ENCODE results near the gene SLC27A4. TPM values are rescaled to one million over a fixed set of nuclear protein-coding genes. Genes with fewer than 3 reads are reported as not detected.

Gene SLC27A4
- total and polyA plus RNA-seq, 2 donors (not counting 1 experiment from before 2014, with no cell fraction given), result 10.0 to 12.9 TPM

DNA sequence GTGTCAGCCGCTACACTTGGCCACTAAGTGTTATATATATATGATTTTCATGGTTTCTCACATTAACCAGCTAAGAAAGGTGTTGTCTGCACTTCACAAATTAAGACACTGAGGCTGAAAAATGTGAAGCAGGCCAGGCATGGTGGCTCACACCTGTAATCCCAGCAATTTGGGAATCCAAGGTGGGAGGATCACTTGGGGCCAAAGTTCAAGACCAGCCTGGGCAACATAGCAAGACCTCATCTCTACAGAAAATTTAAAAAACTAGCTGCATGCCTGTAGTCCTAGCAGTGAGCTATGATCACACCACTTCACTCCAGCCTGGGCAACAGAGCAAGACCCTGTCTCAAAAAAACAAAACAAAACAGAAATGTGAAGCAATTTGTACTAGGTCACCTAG is 15.9 kb upstream of the SLC27A4 start:
- no peak for ATAC-seq (ENCODE audit: low read depth)
- no peaks in the 10 kb centered on the region for H3K27me3 ChIP-seq (replicated peaks in 1 of 4; ENCODE audit: control extremely low read depth in 1 of 4, control insufficient read depth in 3 of 4, insufficient read depth in 4 of 4, low read length in 3 of 4)
- no peak overlapping the region for H3K4me3 ChIP-seq (ENCODE audit: control extremely low read depth in 1 of 5, extremely low read depth in 1 of 5, insufficient read depth in 1 of 5, low read depth in 2 of 5, low read length in 4 of 5)
- POLR2A ChIA-PET, result interaction anchor here (0.5 to 0.6 kb wide), 3 partner anchors 14 to 450 kb away, joined by 3 to 6 read pairs (median 4); no protein-coding TSS in a partner anchor
- WGBS (ENCODE audit: insufficient coverage), result no CpG with 5 or more reads among the region's 1 CpG
- DNase-seq, result no peak
- H2AFZ ChIP-seq (ENCODE audit: insufficient read depth, low read depth, low read length, poor library complexity, severe bottlenecking), result no peak overlapping the region
- no peak overlapping the region for H3K4me2 ChIP-seq (replicated peaks; ENCODE audit: low read depth, low read length, poor library complexity, severe bottlenecking)
- Mint-ChIP-seq H3K27me3 (no peaks in the 10 kb centered on the region), H3K27ac (peak overlapping the region; percentile 41), H3K9me3 (ENCODE audit: insufficient read depth) (no peaks in the 10 kb centered on the region), H3K4me3 (peak overlapping the region; percentile 97), H3K4me1 (peaks cover 31% of the 10 kb centered on the region)
- peaks cover 5% of the 10 kb centered on the region for H4K20me1 ChIP-seq (ENCODE audit: control insufficient read depth, insufficient read depth, low read length, poor library complexity, severe bottlenecking)
- intact Hi-C loops (cut with micrococcal nuclease), result loop anchor here (5.0 kb wide), 2 partner anchors 132 to 228 kb away; partner anchors contain the start of genes CIZ1 and SPTAN1
- no peak overlapping the region for H3K27ac ChIP-seq (ENCODE audit: low read length in 2 of 2)
- peaks cover 53% of the 10 kb centered on the region for H3K79me2 ChIP-seq (ENCODE audit: control insufficient read depth, insufficient read depth, low read length)
- peaks cover 17 to 22% of the 10 kb centered on the region in 2 donors for H3K4me1 ChIP-seq (ENCODE audit: control insufficient read depth in 2 of 2, insufficient read depth in 2 of 2, low read length in 2 of 2)
- no peak overlapping the region for H3K9ac ChIP-seq (ENCODE audit: low read length)
- no peaks in the 10 kb centered on the region for H3K9me3 ChIP-seq (ENCODE audit: control extremely low read depth in 1 of 3, control insufficient read depth in 2 of 3, insufficient read depth in 1 of 3, low read length in 2 of 3)
- CTCF ChIA-PET, result interaction anchor here (0.6 to 1.2 kb wide), 4 partner anchors 10 to 46 kb away, joined by 3 read pairs; partner anchors contain the start of gene URM1
- TF ChIP-seq EZH2 (IDR thresholded peaks at IDR 0.05; ENCODE audit: borderline replicate concordance, insufficient read depth, low read depth, low read length, poor library complexity, severe bottlenecking), result no peak
- TF ChIP-seq CTCF (IDR thresholded peaks at IDR 0.05), result no peak
- peaks cover 2 to 23% of the 10 kb centered on the region in 2 experiments for H3K36me3 ChIP-seq (replicated peaks in 1 of 2; ENCODE audit: control extremely low read depth in 1 of 2, control insufficient read depth in 1 of 2, extremely low read depth in 1 of 2, insufficient read depth in 2 of 2, low read length in 1 of 2)

DNA sequence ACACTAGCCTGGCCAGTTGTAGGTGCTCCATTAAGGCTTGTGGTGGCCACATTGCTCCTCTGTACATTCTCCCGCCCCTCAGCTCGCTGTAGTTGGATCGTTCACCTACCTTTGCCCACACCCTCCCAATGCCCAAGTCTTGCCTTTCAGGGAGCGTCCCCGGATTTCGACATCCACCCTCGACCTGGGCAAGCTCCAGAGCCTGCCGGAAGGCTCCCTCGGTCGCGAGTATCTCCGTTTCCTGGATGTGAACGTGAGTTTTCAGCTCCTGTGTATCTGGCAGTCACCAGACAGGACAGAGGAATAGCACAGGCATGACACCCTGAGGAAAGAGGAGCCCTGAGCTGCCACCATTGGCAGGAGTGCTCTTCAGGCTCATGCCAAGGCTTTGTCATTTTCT is 14.7 kb upstream of the SLC27A4 start:
- no peaks in the 10 kb centered on the region for H3K27me3 ChIP-seq (replicated peaks in 1 of 4; ENCODE audit: control extremely low read depth in 1 of 4, control insufficient read depth in 3 of 4, insufficient read depth in 4 of 4, low read length in 3 of 4)
- no peak overlapping the region for H3K9ac ChIP-seq (ENCODE audit: low read length)
- Mint-ChIP-seq H3K9me3 (ENCODE audit: insufficient read depth) (no peaks in the 10 kb centered on the region), H3K27me3 (no peaks in the 10 kb centered on the region), H3K4me1 (peaks cover 31% of the 10 kb centered on the region), H3K27ac (no peak overlapping the region), H3K4me3 (no peak overlapping the region)
- no peak overlapping the region for H2AFZ ChIP-seq (ENCODE audit: insufficient read depth, low read depth, low read length, poor library complexity, severe bottlenecking)
- H3K27ac ChIP-seq (ENCODE audit: low read length in 2 of 2), result no peak overlapping the region
- ATAC-seq (ENCODE audit: low read depth) (no peak), DNase-seq (no peak)
- H3K4me1 ChIP-seq (ENCODE audit: control insufficient read depth in 2 of 2, insufficient read depth in 2 of 2, low read length in 2 of 2), result peaks cover 17 to 22% of the 10 kb centered on the region in 2 donors
- WGBS (ENCODE audit: insufficient coverage), result 91% methylated on average over 13 of the region's 13 CpGs
- TF ChIP-seq CTCF (IDR thresholded peaks at IDR 0.05) (no peak), EZH2 (IDR thresholded peaks at IDR 0.05; ENCODE audit: borderline replicate concordance, insufficient read depth, low read depth, low read length, poor library complexity, severe bottlenecking) (no peak)
- H3K36me3 ChIP-seq (replicated peaks in 1 of 2; ENCODE audit: control extremely low read depth in 1 of 2, control insufficient read depth in 1 of 2, extremely low read depth in 1 of 2, insufficient read depth in 2 of 2, low read length in 1 of 2), result peaks cover 2 to 23% of the 10 kb centered on the region in 2 experiments
- H3K4me2 ChIP-seq (replicated peaks; ENCODE audit: low read depth, low read length, poor library complexity, severe bottlenecking), result no peak overlapping the region
- POLR2A ChIA-PET, result no interaction called here
- H4K20me1 ChIP-seq (ENCODE audit: control insufficient read depth, insufficient read depth, low read length, poor library complexity, severe bottlenecking), result peaks cover 5% of the 10 kb centered on the region
- H3K4me3 ChIP-seq (ENCODE audit: control extremely low read depth in 1 of 5, extremely low read depth in 1 of 5, insufficient read depth in 1 of 5, low read depth in 2 of 5, low read length in 4 of 5), result no peak overlapping the region
- CTCF ChIA-PET, result interaction anchor here (1.2 to 1.3 kb wide), 2 partner anchors 9 to 15 kb away, joined by 3 read pairs; no protein-coding TSS in a partner anchor
- no peaks in the 10 kb centered on the region for H3K9me3 ChIP-seq (ENCODE audit: control extremely low read depth in 1 of 3, control insufficient read depth in 2 of 3, insufficient read depth in 1 of 3, low read length in 2 of 3)
- intact Hi-C loops (cut with micrococcal nuclease), result no loop called here
- H3K79me2 ChIP-seq (ENCODE audit: control insufficient read depth, insufficient read depth, low read length), result peaks cover 56% of the 10 kb centered on the region
